ENCODE data around the gene CAMSAP1.

Gene CAMSAP1

DNA sequence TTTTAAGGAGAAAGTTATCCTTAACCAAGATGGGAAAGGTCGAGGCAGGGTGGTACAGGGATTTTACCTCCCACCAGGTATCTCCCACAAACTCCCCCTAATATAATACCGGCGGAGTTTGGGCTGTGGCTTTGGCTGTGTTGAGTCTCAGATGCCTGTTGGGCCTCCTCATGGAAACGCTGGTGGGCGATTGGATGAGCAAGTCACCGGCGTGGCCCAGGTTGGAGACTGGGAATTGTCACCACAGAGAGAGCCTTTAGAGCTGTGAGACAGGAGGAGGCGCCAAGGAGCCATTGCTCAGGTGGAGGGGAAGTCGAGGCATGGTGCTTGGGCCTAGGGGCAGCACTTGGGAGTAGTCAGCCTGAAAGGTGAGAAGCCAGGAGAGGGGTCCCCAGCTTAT, 3.4 kb upstream of the CAMSAP1 start:
- Histone ChIP-seq H3K4me3 (ENCODE audit: insufficient read length, low read depth) (no peak overlapping the region), H3K4me1 (ENCODE audit: insufficient read depth, insufficient read length) (peaks cover 5% of the 10 kb centered on the region), H3K27me3 (ENCODE audit: insufficient read depth, insufficient read length) (no peaks in the 10 kb centered on the region), H3K9ac (ENCODE audit: insufficient read length, low read depth) (no peak overlapping the region), H3K9me3 (ENCODE audit: insufficient read depth, low read length) (peaks cover 27% of the 10 kb centered on the region), H3K36me3 (ENCODE audit: insufficient read depth, insufficient read length, low read length) (peaks cover 67% of the 10 kb centered on the region)
- TF ChIP-seq SUZ12 (IDR thresholded peaks at IDR 0.05; ENCODE audit: extremely low read depth, insufficient read depth, insufficient read length), result no peak
- no peak for TF ChIP-seq YY1 (IDR thresholded peaks at IDR 0.05; ENCODE audit: insufficient read depth, insufficient read length)
- no peak for TF ChIP-seq ZNF274 (IDR thresholded peaks at IDR 0.05; ENCODE audit: low read depth, low read length)
- DNase-seq (ENCODE audit: low read depth, low spot score), result no peak

DNA sequence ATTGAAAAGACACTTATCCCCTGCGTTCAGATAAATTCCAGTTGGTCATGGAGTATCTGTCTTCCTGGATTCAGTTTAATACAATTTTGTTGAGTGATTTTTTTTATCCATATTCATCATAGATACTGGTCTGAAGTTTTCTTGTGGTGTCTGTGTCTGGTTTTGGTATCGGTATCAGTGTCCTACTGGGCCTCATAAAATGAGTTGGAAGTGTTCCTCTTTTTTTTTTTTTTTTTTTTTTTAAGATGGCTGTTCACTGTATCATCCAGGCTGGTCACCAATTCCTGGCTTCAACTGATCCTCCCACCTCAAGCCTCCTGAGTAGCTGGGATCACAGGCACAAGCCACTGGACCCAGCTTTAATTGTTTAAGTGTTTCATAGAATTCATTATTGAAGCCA, 2.9 kb upstream of the CAMSAP1 start:
- DNase-seq (ENCODE audit: low read depth, low spot score), result no peak
- Histone ChIP-seq H3K36me3 (ENCODE audit: insufficient read depth, insufficient read length, low read length) (peaks cover 67% of the 10 kb centered on the region), H3K27me3 (ENCODE audit: insufficient read depth, insufficient read length) (no peaks in the 10 kb centered on the region), H3K9me3 (ENCODE audit: insufficient read depth, low read length) (peaks cover 22% of the 10 kb centered on the region), H3K4me1 (ENCODE audit: insufficient read depth, insufficient read length) (peaks cover 10% of the 10 kb centered on the region), H3K4me3 (ENCODE audit: insufficient read length, low read depth) (no peak overlapping the region), H3K9ac (ENCODE audit: insufficient read length, low read depth) (no peak overlapping the region)
- no peak for TF ChIP-seq ZNF274 (IDR thresholded peaks at IDR 0.05; ENCODE audit: low read depth, low read length)
- no peak for TF ChIP-seq YY1 (IDR thresholded peaks at IDR 0.05; ENCODE audit: insufficient read depth, insufficient read length)
- TF ChIP-seq SUZ12 (IDR thresholded peaks at IDR 0.05; ENCODE audit: extremely low read depth, insufficient read depth, insufficient read length), result no peak

DNA sequence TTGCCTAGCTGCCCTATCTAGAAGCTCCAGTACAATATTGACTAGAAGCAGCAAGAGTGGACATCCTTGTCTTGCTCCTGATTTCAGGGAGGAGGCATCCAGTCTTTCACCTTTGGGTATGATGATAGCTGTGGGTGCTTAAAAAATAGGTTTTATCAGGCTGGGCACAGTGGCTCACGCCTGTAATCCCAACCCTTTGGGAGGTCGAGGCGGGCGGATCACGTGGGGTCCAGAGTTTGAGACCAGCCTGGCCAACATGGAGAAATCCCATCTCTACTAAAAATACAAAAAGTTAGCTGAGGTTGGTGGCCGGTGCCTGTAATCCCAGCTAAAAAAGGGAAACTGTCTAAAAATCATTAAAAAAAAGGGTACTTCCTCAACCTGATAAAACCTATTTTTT, 2.0 kb upstream of the CAMSAP1 start:
- Histone ChIP-seq H3K27me3 (ENCODE audit: insufficient read depth, insufficient read length) (no peaks in the 10 kb centered on the region), H3K9me3 (ENCODE audit: insufficient read depth, low read length) (peaks cover 13% of the 10 kb centered on the region), H3K9ac (ENCODE audit: insufficient read length, low read depth) (no peak overlapping the region), H3K36me3 (ENCODE audit: insufficient read depth, insufficient read length, low read length) (peaks cover 67% of the 10 kb centered on the region), H3K4me3 (ENCODE audit: insufficient read length, low read depth) (no peak overlapping the region), H3K4me1 (ENCODE audit: insufficient read depth, insufficient read length) (peaks cover 10% of the 10 kb centered on the region)
- no peak for DNase-seq (ENCODE audit: low read depth, low spot score)
- no peak for TF ChIP-seq SUZ12 (IDR thresholded peaks at IDR 0.05; ENCODE audit: extremely low read depth, insufficient read depth, insufficient read length)
- TF ChIP-seq ZNF274 (IDR thresholded peaks at IDR 0.05; ENCODE audit: low read depth, low read length), result no peak
- TF ChIP-seq YY1 (IDR thresholded peaks at IDR 0.05; ENCODE audit: insufficient read depth, insufficient read length), result no peak

DNA sequence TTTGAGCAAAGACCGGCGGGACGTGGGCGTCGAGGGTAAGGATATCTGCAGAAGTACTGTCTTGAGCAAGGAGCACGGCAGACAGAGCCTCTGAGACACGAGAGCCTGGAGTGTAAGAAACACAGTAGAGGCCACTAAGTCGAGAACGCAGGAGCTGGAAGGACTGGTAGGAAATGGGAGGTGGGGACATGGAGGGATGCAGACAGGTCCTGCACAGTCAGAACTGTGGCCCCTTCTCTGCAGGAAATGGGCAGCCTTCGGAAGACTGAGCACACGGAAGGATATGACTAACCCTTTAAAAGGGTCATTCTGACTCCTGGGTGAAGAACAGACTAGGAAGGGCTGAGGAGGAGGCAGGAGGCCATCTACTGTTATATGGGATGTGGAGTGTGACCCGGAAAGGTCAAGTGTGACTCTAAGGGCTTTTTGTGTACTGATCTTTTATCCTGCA, 1.4 kb upstream of the CAMSAP1 start:
- H3K4me1 ChIP-seq (ENCODE audit: insufficient read depth, insufficient read length), result peaks cover 10% of the 10 kb centered on the region
- peak overlapping the region; percentile 73 for H3K4me3 ChIP-seq (ENCODE audit: insufficient read length, low read depth)
- DNase-seq (ENCODE audit: low read depth, low spot score), result no peak
- H3K36me3 ChIP-seq (ENCODE audit: insufficient read depth, insufficient read length, low read length), result peaks cover 66% of the 10 kb centered on the region
- no peaks in the 10 kb centered on the region for H3K27me3 ChIP-seq (ENCODE audit: insufficient read depth, insufficient read length)
- peaks cover 7% of the 10 kb centered on the region for H3K9me3 ChIP-seq (ENCODE audit: insufficient read depth, low read length)
- H3K9ac ChIP-seq (ENCODE audit: insufficient read length, low read depth), result peak overlapping the region; percentile 84
- TF ChIP-seq SUZ12 (IDR thresholded peaks at IDR 0.05; ENCODE audit: extremely low read depth, insufficient read depth, insufficient read length) (no peak), ZNF274 (IDR thresholded peaks at IDR 0.05; ENCODE audit: low read depth, low read length) (no peak), YY1 (IDR thresholded peaks at IDR 0.05; ENCODE audit: insufficient read depth, insufficient read length) (no peak)

DNA sequence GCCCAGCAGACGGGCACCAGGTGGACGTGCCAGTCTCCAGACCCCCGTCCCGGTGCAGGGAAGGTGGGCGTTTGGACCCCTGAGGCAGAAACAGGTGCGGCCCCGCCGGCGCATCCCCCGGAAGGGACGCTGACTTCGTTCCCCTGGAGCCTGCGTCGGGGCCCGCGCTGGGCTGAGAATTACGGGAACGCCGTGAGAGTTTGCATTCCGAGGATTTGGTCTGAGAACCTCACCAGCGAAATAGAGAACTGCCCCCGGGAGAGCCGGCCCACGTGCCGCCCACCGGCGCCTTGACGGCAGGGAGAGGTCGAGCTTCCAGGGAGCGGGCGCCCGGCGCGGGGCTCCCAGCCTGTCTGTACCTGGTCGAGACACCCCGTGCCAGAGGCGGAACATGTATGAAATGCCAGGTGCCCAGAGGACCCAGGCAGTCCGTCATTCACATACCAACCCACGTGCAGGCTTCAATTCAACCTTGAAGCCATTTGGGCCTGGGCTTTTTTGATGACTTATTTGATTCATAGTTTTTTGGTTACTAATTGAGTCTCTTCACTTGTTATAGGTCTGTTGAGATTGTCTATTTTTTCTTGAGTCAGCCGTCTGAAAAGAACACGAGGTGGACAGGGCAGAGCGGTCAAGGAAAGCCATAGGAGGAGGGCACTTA, 877 bp upstream of the CAMSAP1 start:
- peaks cover 61% of the 10 kb centered on the region for H3K36me3 ChIP-seq (ENCODE audit: insufficient read depth, insufficient read length, low read length)
- TF ChIP-seq YY1 (IDR thresholded peaks at IDR 0.05; ENCODE audit: insufficient read depth, insufficient read length) (no peak), SUZ12 (IDR thresholded peaks at IDR 0.05; ENCODE audit: extremely low read depth, insufficient read depth, insufficient read length) (no peak), ZNF274 (IDR thresholded peaks at IDR 0.05; ENCODE audit: low read depth, low read length) (no peak)
- H3K9me3 ChIP-seq (ENCODE audit: insufficient read depth, low read length), result peaks cover 2% of the 10 kb centered on the region; the same call in 1 of the 2 replicates
- no peak for DNase-seq (ENCODE audit: low read depth, low spot score)
- H3K4me3 ChIP-seq (ENCODE audit: insufficient read length, low read depth), result peak overlapping the region; percentile 73
- H3K9ac ChIP-seq (ENCODE audit: insufficient read length, low read depth), result peak overlapping the region; percentile 84
- peaks cover 10% of the 10 kb centered on the region for H3K4me1 ChIP-seq (ENCODE audit: insufficient read depth, insufficient read length)
- no peaks in the 10 kb centered on the region for H3K27me3 ChIP-seq (ENCODE audit: insufficient read depth, insufficient read length)

DNA sequence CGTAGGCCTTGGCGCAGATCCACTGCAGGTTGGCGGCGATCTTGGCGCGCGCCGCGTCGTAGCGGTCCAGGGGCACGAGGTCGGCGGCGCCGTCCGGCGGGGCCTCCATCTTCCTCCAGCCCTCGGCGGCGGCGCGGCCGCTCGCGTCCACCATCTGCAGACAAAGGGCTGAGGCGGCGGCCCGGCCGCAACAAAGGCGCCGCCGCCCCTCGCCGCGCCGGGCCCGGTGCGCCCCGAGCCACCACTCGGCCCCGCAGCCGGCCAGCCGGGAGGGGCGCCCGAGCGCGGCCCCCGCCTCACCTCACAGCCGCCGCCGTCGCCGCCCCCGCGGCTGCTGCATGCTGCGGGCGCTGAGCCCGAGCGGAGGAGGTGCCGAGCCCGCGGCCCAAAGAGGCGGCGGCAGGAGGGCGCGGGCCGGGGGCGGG, 328 bp downstream of the CAMSAP1 start:
- peak; percentile 28 for DNase-seq (ENCODE audit: low read depth, low spot score)
- H3K4me3 ChIP-seq (ENCODE audit: insufficient read length, low read depth), result peak overlapping the region; percentile 52
- TF ChIP-seq SUZ12 (IDR thresholded peaks at IDR 0.05; ENCODE audit: extremely low read depth, insufficient read depth, insufficient read length), result no peak
- no peak for TF ChIP-seq YY1 (IDR thresholded peaks at IDR 0.05; ENCODE audit: insufficient read depth, insufficient read length)
- TF ChIP-seq ZNF274 (IDR thresholded peaks at IDR 0.05; ENCODE audit: low read depth, low read length), result no peak
- H3K9me3 ChIP-seq (ENCODE audit: insufficient read depth, low read length), result no peaks in the 10 kb centered on the region
- no peaks in the 10 kb centered on the region for H3K27me3 ChIP-seq (ENCODE audit: insufficient read depth, insufficient read length)
- H3K36me3 ChIP-seq (ENCODE audit: insufficient read depth, insufficient read length, low read length), result peaks cover 59% of the 10 kb centered on the region
- peak overlapping the region; percentile 71 for H3K9ac ChIP-seq (ENCODE audit: insufficient read length, low read depth)
- peaks cover 12% of the 10 kb centered on the region for H3K4me1 ChIP-seq (ENCODE audit: insufficient read depth, insufficient read length)

DNA sequence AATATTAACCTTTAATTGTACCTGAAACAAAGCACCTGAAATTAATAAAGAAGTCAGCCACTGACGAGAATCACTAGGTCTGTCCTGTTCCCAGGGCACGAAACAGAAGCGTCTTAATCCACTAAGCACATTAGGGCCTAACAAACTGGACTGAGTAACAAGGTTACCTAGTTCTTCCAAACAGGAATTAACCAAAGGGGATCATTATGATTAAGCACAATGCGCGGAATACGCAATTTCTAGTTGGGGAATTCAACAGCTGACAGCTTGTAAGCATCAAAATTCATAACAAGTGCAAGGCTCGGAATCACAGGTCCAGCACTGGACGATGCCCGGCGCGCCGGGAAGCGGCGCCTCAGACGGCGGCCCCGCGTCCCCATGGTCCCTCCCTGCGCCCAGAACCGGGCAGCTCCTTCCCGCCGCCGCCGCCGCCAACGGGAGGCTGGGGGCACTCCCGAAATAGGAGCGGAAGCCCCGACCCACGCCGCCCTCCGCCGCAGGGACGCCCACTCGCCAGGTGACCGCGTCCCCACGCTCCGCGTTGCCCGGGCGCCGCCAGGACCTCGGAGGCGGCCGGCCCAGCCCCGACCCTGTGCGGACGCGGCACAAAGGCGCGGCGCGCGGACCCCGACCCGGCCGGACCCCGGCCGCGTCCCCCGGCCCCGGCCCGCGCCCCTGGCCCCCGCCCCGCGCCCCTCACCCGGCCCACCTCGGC, 898 bp downstream of the CAMSAP1 start:
- Histone ChIP-seq H3K9ac (ENCODE audit: insufficient read length, low read depth) (peak overlapping the region; percentile 74), H3K27me3 (ENCODE audit: insufficient read depth, insufficient read length) (no peaks in the 10 kb centered on the region), H3K4me1 (ENCODE audit: insufficient read depth, insufficient read length) (peaks cover 12% of the 10 kb centered on the region), H3K4me3 (ENCODE audit: insufficient read length, low read depth) (peak overlapping the region; percentile 52), H3K9me3 (ENCODE audit: insufficient read depth, low read length) (no peaks in the 10 kb centered on the region), H3K36me3 (ENCODE audit: insufficient read depth, insufficient read length, low read length) (peaks cover 57% of the 10 kb centered on the region)
- DNase-seq (ENCODE audit: low read depth, low spot score), result no peak
- TF ChIP-seq SUZ12 (IDR thresholded peaks at IDR 0.05; ENCODE audit: extremely low read depth, insufficient read depth, insufficient read length), result no peak
- no peak for TF ChIP-seq ZNF274 (IDR thresholded peaks at IDR 0.05; ENCODE audit: low read depth, low read length)
- no peak for TF ChIP-seq YY1 (IDR thresholded peaks at IDR 0.05; ENCODE audit: insufficient read depth, insufficient read length)
